Panc1 (cell line): ENCODE results near the gene ANP32A. TPM values are rescaled to one million over a fixed set of nuclear protein-coding genes. Genes with fewer than 3 reads are reported as not detected.

Experiments
- ATAC-seq: fragments of 200-7000 bp; cut with Tn5 transposase; 2 replicates; pipeline ENCODE4 v1.9.1; 2020; ENCODE audit warnings: mild to moderate bottlenecking, moderate library complexity
- BruUV-seq: library from RNA; stranded (reverse); fragments of 400-500 nt; replicated peaks from 2 replicates; lab custom pipeline; 2021; lab: Mats Ljungman, UMichigan
- CTCF ChIA-PET: fragments of 300-600 bp; sonication (Branson Sonifier 250); formaldehyde crosslinking; loops from one replicate; lab custom pipeline; 2022; ENCODE audit warnings: antibody characterized with exemption; lab: Charles Lee
- POLR2A ChIA-PET: fragments of 300-600 bp; sonication (Branson Sonifier 250); formaldehyde crosslinking; loops from one replicate; lab custom pipeline; 2022; ENCODE audit warnings: antibody characterized with exemption; lab: Charles Lee
- DNase-seq: peaks from one replicate; pipeline ENCODE4 v3.0.0-alpha.2; 2010; ENCODE audit warnings: low read depth, low spot score
- H3K27ac ChIP-seq: 2 replicates; pipeline ENCODE4 v1.5.1; 2011; ENCODE audit warnings: mild to moderate bottlenecking, low read length, inconsistent platforms
- H3K27me3 ChIP-seq: fragments of 200-500 bp; sonication (Bioruptor generic); 2 replicates; pipeline ENCODE4 v1.6.0; 2014; ENCODE audit warnings: low read length, inconsistent platforms; ENCODE audit not compliant: control insufficient read depth, insufficient read depth
- H3K36me3 ChIP-seq: fragments of 200-500 bp; sonication (Bioruptor generic); 2 replicates; pipeline ENCODE4 v1.5.1; 2014; ENCODE audit warnings: inconsistent platforms, mild to moderate bottlenecking, low read length, moderate library complexity; ENCODE audit not compliant: control insufficient read depth, insufficient read depth
- H3K4me1 ChIP-seq: 2 replicates; pipeline ENCODE4 v1.5.1; 2011; ENCODE audit warnings: inconsistent platforms, mild to moderate bottlenecking, low read length, moderate library complexity; ENCODE audit not compliant: control insufficient read depth, insufficient read depth
- H3K4me3 ChIP-seq, 2 experiments: 2 replicates each; pipeline ENCODE4 v1.5.1; 2011 to 2012; ENCODE audit warnings: low read depth in 2 of 2, low read length in 2 of 2, mild to moderate bottlenecking in 2 of 2, inconsistent platforms in 1 of 2, moderate library complexity in 1 of 2
- H3K9me3 ChIP-seq: fragments of 200-500 bp; sonication (Bioruptor generic); 2 replicates; pipeline ENCODE4 v1.5.1; 2014; ENCODE audit warnings: low read depth, mild to moderate bottlenecking, inconsistent platforms, low read length, moderate library complexity; ENCODE audit not compliant: control insufficient read depth, insufficient read depth
- CTCF ChIP-seq: fragments of 450-650 bp; IDR thresholded peaks from 2 replicates; pipeline ENCODE4 v1.5.1; 2017; ENCODE audit warnings: mild to moderate bottlenecking
- POLR2AphosphoS5 ChIP-seq: IDR thresholded peaks from 2 replicates; pipeline ENCODE4 v1.6.1; 2012; ENCODE audit warnings: mild to moderate bottlenecking, low read depth, low read length, moderate library complexity
- REST ChIP-seq, 2 experiments: IDR thresholded peaks; 2 replicates each; pipeline ENCODE4 v1.6.1; 2011 to 2012; ENCODE audit warnings: low read depth in 2 of 2, control low read depth in 1 of 2, low read length in 1 of 2, mild to moderate bottlenecking in 1 of 2, moderate library complexity in 1 of 2; ENCODE audit not compliant: insufficient read depth in 1 of 2
- SIN3A ChIP-seq: IDR thresholded peaks from 2 replicates; pipeline ENCODE4 v1.6.1; 2012; ENCODE audit warnings: low read depth, mild to moderate bottlenecking, low read length, moderate library complexity, borderline replicate concordance; ENCODE audit not compliant: insufficient read depth
- TCF7L2 ChIP-seq: IDR thresholded peaks from 2 replicates; pipeline ENCODE4 v1.6.1; 2011; ENCODE audit warnings: mild to moderate bottlenecking, low read depth, low read length, inconsistent platforms
- in situ Hi-C: cut with HindIII; loops from 2 replicates; pipeline ENCODE4 v1.10.0; 2016; ENCODE audit warnings: low sequenced_read_pairs, low pct_unique_long_range_greater_than_20kb
- intact Hi-C: fragments of 100-400 bp; cut with micrococcal nuclease; formaldehyde crosslinking; loops from one replicate; pipeline ENCODE4 v1.10.0; 2022; ENCODE audit not compliant: unreplicated experiment
- total RNA-seq: library from RNA; stranded (reverse); gene quantifications from one replicate; pipeline ENCODE4 v1.2.1, GENCODE V29; 2021; ENCODE audit not compliant: unreplicated experiment

Gene ANP32A
- total RNA-seq, 1 experiment from 2014 or later: 226 TPM

GRCh38 chr15:68817304-68818065 is 3.2 kb downstream of the ANP32A start:
- no peak; the same call in 1 of the 2 replicates for TF ChIP-seq POLR2AphosphoS5
- no peak for TF ChIP-seq CTCF
- TF ChIP-seq TCF7L2: no peak
- TF ChIP-seq SIN3A: no peak
- no peak for TF ChIP-seq REST (IDR thresholded peaks at IDR 0.05; ENCODE audit: insufficient read depth in 1 of 2, low read depth in 2 of 2, low read length in 1 of 2)
- Histone ChIP-seq H3K27me3 (no peaks in the 10 kb centered on the region), H3K27ac (peak overlapping the region; percentile 99), H3K9me3 (no peaks in the 10 kb centered on the region), H3K36me3 (no peaks in the 10 kb centered on the region; the same call in none of the 2 replicates), H3K4me3 (peak overlapping the region; percentile 94), H3K4me1 (peaks cover 45% of the 10 kb centered on the region)
- in situ Hi-C loops: no loop called here
- peak; percentile 27 for ATAC-seq
- BruUV-seq: no TSS peak
- ChIA-PET POLR2A (interaction anchor here (0.6 to 0.7 kb wide), 2 partner anchors 603 to 1896 kb away, joined by 4 to 9 read pairs; no protein-coding TSS in a partner anchor), CTCF (interaction anchor here (0.6 to 1.0 kb wide), 3 partner anchors 13 to 72 kb away, joined by 3 read pairs; no protein-coding TSS in a partner anchor)
- DNase-seq: no peak
- intact Hi-C loops: no loop called here

GRCh38 chr15:68816795-68817303 is 3.8 kb downstream of the ANP32A start:
- intact Hi-C loops: no loop called here
- TF ChIP-seq CTCF: no peak
- TF ChIP-seq POLR2AphosphoS5: no peak; the same call in 1 of the 2 replicates
- TF ChIP-seq TCF7L2: no peak
- no peak for TF ChIP-seq SIN3A
- TF ChIP-seq REST (IDR thresholded peaks at IDR 0.05; ENCODE audit: insufficient read depth in 1 of 2, low read depth in 2 of 2, low read length in 1 of 2): no peak
- Histone ChIP-seq H3K9me3 (no peaks in the 10 kb centered on the region), H3K27ac (peak overlapping the region; percentile 99), H3K36me3 (no peaks in the 10 kb centered on the region; the same call in none of the 2 replicates), H3K4me1 (peaks cover 43% of the 10 kb centered on the region), H3K4me3 (peak overlapping the region; percentile 94), H3K27me3 (no peaks in the 10 kb centered on the region)
- ATAC-seq: no peak
- ChIA-PET POLR2A (interaction anchor here (0.7 kb wide), 1 partner anchor 1897 kb away, joined by 9 read pairs; no protein-coding TSS in a partner anchor), CTCF (interaction anchor here (0.7 to 1.0 kb wide), 2 partner anchors 59 to 73 kb away, joined by 3 read pairs; no protein-coding TSS in a partner anchor)
- in situ Hi-C loops: no loop called here
- DNase-seq: no peak
- TSS peak; percentile 46 for BruUV-seq
